Neural progenitor cell (in vitro differentiated cells): ENCODE measurements around the gene RNF151.

Experiments used
- EZH2 ChIP-seq: fragments of 200-600 bp; sonication (generic); IDR thresholded peaks from 2 replicates; pipeline ENCODE4 v1.6.1; 2017; ENCODE audit warnings: antibody characterized with exemption, mild to moderate bottlenecking, moderate library complexity
- TF ChIP-seq, protein P1 (sequence below): fragments of 200-600 bp; sonication (generic); IDR thresholded peaks from 2 replicates; pipeline ENCODE4 v1.5.1; 2017; ENCODE audit warnings: antibody characterized with exemption, mild to moderate bottlenecking

DNA sequence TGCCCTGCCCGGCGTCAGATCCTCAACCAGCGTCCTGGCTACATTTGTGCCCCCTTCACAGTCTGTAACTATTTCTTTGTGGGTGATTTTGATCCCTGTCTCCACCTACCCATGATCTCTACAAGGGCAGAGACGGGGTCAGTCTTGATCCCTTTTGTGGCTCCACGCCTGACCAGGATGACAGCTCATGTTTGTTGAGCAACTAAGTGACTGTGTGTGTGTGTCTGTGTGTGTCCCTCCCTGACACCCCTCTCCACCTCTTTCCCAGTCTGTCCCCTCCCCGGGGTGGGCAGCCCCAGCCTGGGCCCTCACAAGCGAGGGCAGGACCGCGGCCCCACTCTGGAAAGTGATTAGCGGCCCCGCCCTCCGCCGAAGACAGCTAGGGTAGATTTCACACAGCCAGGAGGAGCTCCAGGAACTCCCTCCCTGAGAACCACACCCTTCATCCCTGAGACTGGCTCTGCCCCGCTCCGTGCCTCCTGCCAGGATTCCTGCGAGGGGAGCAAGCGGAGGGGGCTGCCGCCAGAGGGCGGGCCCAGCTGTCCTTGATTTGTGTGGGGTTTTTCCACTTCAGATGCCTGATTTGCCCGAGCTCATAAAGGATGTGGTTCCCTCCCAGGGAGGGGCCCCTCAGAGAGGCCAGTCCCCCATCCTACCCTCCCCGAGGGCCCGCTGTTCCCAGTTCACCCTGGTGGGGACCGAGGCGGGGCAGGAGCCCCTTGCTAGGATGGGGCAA lies 43.2 kb upstream of the RNF151 start:
- TF ChIP-seq, protein P1, sequence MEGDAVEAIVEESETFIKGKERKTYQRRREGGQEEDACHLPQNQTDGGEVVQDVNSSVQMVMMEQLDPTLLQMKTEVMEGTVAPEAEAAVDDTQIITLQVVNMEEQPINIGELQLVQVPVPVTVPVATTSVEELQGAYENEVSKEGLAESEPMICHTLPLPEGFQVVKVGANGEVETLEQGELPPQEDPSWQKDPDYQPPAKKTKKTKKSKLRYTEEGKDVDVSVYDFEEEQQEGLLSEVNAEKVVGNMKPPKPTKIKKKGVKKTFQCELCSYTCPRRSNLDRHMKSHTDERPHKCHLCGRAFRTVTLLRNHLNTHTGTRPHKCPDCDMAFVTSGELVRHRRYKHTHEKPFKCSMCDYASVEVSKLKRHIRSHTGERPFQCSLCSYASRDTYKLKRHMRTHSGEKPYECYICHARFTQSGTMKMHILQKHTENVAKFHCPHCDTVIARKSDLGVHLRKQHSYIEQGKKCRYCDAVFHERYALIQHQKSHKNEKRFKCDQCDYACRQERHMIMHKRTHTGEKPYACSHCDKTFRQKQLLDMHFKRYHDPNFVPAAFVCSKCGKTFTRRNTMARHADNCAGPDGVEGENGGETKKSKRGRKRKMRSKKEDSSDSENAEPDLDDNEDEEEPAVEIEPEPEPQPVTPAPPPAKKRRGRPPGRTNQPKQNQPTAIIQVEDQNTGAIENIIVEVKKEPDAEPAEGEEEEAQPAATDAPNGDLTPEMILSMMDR: peak; percentile 66
- peak; percentile 42 for TF ChIP-seq EZH2
